HG03039 (cell line): Measurements from ENCODE around the gene CAPN12.
"Not testable (repeated sequence)": the region's sequence is repeated elsewhere in the genome, so short reads cannot be mapped to it uniquely, and the experiment has no call there.

Experiments used
- ATAC-seq: cut with Tn5 transposase; IDR thresholded peaks from one replicate; pipeline ENCODE4 v1.9.1; 2021; ENCODE audit warnings: mild to moderate bottlenecking, moderate library complexity; ENCODE audit not compliant: unreplicated experiment

The CAPN12 gene

DNA sequence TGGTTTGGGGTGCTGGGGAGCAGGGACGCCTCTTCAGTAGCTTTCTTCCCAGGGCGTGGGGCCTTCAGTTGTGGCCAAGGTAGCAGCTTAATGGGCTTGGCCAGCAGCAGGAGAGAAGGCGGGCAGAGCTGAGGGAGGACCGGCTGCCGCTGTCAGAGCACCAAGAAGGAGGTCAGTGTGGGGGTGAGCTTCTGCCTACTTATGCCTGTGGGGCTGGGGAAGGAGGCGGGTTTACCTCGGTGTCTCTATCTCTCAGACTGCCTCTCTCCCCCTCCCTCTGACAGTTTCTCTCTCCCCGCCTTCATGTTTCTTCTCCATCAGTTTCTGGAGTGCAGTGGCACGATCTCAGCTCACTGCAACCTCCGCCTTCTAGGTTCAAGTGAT, at the start of gene CAPN12:
Gene CAPN12 (minus strand): TSS at position 177 of the 384 bp plus-strand sequence. CDS start 309 bp downstream, outside the sequence.
- no peak for ATAC-seq

DNA sequence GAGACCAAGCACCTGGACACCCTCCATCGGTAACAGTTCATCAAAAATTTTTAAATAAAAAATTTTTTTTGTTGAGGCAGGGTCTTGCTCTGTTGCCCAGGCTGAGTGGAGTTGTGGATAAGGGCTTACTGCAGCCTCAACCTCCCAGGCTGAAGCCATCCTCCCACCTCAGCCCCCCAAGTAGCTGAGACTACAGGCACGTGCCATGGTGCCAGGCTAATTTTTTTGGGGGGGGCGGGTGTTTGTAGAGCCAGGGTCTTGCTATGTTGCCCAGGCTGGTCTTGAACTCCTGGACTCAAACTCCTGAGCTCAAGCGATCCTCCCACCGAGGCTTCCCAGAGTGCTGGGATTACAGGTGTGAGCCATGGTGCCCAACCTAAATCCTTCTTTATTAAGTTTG, 49.4 kb upstream of the CAPN12 start:
- ATAC-seq = no peak

DNA sequence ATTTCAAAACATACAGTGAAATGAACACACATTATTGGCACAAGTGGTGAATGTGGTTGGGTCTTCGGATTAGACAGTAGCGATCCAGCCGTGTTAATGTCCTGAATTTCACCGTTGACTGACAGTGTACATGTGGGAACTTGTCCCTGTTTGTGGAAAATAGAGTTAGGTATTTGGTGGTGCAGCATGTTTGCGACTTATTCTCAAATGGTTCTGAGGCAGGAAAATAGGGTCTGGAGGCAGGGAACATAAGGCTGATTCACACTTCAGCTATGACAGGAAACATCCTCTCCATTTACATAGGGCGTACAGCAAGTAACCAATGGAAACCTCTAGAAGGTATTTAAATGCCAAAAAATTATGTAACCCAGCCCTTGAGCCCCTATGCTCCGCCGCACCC, 48.9 kb upstream of the CAPN12 start:
- ATAC-seq = no peak

- ATAC-seq = no peak
Observed at GRCh38 chr19:38792250-38793111, 48.2 kb upstream of the CAPN12 start.

GRCh38 chr19:38791451-38792064, 47.3 kb upstream of the CAPN12 start:
- ATAC-seq = not testable (repeated sequence)

GRCh38 chr19:38790507-38791403, 46.5 kb upstream of the CAPN12 start:
- not testable (repeated sequence) for ATAC-seq

- ATAC-seq = no peak
Observed at GRCh38 chr19:38788478-38789243, 44.4 kb upstream of the CAPN12 start, which contains the start of gene LGALS7B. TSS of gene LGALS7B (plus strand) at chr19:38789200. CDS start at chr19:38789227, 27 bp downstream.

DNA sequence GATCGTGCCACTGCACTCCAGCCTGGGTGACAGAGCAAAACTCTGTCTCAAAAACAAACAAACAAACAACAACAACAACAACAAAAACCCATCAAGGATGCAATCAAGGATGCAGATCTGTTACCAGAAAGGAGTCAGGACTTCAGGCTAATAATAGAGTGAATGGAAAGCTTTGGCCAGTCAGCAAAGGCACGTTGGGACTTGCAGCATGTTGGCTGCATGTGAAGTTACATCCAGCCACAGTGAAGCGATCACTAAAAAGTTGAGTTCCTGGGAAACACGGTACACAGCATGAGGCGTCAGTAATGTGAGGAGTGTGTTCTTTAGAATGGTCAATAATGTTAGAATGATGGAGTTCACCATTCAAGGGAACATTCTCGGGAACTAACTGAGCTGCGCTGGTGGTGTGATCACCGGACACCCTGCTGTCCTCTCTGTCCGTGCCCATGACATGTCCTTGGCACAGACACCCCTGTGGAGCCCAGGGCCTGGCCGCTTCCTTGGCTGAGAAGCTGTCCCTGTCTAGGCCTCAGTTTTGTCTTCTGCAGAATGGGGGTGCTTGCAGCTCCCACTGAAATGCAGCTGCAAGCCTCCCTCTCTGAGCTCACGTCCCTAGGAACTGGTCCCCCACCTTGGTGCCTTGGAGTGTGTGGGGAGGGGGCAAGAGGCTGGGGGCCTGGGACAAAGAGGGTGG, 42.4 kb upstream of the CAPN12 start:
- no peak for ATAC-seq

GRCh38 chr19:38786061-38786460, 41.8 kb upstream of the CAPN12 start:
- ATAC-seq = not testable (repeated sequence)

DNA sequence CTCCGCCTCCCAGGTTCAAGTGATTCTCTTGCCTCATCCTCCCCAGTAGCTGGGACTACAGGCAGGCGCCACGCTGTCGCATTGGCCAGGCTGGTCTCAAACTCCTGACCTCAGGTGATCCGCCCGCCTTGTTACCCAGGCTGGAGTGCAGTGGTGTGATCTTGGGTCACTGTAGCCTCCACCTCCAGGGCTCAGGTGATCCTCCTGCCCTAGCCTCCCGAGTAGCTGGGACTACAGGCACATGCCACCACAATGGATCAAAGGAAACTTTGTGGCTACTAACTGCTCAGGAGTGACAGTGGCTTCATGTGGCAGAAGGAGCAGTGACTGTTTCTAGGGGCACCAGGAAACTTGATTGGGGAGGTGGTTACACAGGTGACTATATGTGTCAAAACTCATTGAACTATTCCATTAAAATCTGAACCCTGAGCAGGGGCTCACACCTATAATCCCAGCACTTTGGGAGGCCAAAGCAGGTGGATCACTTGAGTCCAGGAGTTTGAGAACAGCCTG, 41.0 kb upstream of the CAPN12 start:
- ATAC-seq = no peak

DNA sequence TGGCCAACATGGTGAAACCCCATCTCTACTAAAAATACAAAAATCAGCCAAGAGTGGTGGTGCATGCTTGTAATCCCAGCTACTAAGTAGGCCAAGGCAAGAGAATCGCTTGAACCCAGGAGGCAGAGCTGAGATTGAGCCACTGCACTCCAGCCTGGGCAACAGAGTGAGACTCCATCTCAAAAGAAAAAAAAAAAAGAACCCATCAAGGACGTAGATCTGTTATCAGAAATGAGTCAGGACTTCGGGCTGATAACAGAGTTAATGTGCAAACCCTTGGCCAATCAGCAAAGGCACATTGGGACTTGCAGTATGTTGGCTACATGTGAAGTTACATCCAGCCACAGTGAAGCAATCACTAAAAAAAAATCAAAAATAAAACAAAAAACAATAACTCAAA, 40.0 kb upstream of the CAPN12 start:
- no peak for ATAC-seq

- not testable (repeated sequence) for ATAC-seq
Observed at GRCh38 chr19:38782212-38782611, 37.9 kb upstream of the CAPN12 start.

DNA sequence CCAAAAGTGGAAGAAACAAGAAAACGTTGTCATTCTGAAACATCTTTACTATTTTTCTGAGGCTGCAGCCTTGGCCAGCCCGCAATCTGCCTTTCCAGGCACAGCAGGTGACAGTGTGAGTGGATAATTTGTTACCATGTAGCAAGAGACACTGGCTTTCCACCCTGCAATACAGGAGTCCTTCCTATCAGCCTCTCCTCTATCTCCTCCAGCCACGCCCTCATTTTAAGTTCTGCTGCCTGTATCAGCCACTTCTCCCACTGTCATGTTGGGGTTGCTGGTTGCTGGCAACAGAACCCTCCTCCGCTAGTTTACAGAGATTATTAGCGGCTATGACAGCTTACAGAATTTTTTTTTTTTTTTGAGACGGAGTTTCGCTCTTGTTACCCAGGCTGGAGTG, 36.8 kb upstream of the CAPN12 start:
- ATAC-seq = no peak

- ATAC-seq = no peak
Observed at GRCh38 chr19:38780443-38780842, 36.2 kb upstream of the CAPN12 start.

DNA sequence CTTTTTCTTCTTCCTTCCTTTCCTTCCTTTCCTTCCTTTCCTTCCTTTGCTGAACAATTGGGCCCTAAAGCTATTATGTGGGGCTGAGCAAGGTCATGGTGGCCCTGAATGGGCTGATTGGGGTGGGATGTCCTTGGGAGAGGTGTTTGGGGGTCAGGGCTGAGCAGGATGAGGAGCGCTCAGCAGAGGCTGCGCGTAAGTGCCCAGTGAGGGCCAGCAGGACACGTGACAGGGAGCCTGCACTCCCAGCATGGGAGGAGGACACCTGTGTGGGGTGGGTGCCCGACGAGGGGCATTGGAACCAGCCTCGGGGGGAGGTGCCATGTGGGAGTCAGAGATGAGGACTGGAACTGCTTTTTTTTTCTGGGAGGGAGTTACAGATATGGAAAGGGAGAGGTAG, 34.5 kb upstream of the CAPN12 start:
- ATAC-seq = no peak

DNA sequence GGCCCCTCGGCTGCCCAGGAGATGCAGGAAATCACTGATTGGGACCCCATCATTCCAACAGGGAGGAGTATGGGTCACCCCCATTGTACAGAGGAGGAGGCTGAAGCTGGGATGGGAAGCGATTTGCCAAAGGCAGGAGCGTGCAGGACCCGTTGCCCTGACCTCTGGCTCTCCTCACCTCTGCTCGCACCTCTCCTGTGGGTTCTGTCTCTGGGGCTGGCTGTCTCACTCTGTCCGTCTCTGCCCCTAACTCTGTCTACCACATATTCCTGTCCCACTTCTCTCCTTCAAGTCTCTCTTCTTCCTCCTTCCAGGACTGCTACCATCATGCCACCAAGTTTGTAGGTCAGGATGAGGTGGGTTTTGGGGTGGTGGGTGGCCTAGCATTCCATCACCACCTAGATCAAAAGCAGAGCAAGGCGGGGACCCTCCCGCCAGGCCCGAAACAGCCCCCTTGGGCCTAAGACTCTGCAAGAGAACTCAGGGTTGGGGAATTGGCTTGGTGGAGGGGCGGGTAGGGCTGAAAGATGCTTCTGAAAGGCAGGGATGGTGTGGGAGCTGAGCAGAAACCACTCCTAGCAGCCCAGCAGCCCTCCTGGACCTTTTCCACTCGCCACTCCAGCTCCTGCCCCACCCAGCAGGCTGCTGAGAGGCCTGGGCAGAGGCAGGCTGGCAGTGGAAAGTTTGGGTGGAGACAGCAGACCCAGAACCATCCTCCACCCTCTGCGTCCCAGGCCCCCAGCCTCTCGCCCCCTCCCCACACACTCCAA, 30.1 kb upstream of the CAPN12 start:
- ATAC-seq = no peak

- ATAC-seq = no peak
Observed at GRCh38 chr19:38773469-38774177, 29.3 kb upstream of the CAPN12 start, which contains the start of gene LGALS7. TSS of gene LGALS7 (minus strand) at chr19:38773517. CDS start at chr19:38773492, 25 bp downstream.

DNA sequence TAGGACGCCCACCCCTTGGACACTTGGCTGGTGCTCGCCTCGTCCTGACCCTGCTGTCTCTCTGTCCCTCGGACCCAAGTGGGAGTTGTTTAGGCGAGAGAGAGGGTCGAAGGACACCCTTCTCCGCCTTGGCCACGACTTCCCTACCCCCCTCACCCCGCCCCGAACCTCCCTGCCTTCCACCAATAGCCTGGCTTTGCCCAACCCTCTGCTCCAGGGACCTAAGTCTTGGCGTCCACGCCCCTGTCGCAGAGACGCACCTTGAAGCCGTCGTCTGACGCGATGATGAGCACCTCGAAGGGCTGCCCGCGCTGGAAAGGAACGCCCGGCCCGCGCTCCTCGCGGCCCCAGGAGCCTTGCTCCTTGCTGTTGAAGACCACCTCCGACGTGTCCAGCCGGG, 27.3 kb upstream of the CAPN12 start:
- ATAC-seq = not testable (repeated sequence)
